ENCODE results near the gene POLR2J2.
"Not testable (repeated sequence)": the region's sequence is repeated elsewhere in the genome, so short reads cannot be mapped to it uniquely, and the experiment has no call there.

Gene POLR2J2

GRCh38 chr7:102671166-102671955 is at the start of gene POLR2J2:
Gene POLR2J2 (minus strand): TSS chr7:102671663. CDS start chr7:102671601, 62 bp downstream.
- DNase-seq = peak in 1 of 3 donors; percentile 72

- peak; percentile 14 to 23 (median 19) for DNase-seq
These were observed 47.0 kb upstream of the POLR2J2 start for GRCh38 chr7:102718491-102718890.

GRCh38 chr7:102715718-102716117 is 44.3 kb upstream of the POLR2J2 start:
- DNase-seq = not testable (repeated sequence)

DNA sequence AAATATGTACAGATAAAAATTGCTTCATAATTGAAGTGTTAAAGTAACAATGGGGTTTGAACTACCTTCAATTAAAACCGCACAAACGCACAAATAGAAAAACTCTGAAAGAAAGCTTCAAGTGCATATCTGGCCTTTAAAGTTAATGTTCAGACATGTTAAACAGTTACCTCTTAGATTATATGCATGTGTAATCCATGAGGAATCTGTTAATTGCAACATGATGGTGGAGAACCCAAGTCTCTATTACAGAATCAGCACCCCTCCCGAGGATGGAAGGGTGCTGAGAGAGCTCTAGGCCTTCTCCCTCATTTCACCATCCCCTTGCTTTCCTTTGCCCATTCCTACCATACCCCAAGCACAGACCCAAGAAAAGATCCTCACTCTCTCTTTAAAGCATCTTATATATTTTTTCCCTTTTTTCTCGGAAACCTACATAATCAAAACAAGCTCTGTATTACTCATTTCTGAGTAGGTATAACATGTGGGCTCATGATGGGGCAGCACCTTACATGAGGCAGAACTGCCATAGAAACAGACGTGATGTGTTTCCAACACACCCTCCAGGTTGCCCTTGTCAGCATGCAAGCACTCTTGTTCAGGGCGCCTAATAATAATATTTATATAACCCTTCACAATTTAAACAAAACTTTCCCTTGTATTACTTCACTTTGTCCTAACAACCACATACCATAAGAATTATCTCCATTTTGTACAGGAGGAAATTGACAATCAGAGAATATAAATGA is 43.5 kb upstream of the POLR2J2 start:
- not testable (repeated sequence) for DNase-seq

DNA sequence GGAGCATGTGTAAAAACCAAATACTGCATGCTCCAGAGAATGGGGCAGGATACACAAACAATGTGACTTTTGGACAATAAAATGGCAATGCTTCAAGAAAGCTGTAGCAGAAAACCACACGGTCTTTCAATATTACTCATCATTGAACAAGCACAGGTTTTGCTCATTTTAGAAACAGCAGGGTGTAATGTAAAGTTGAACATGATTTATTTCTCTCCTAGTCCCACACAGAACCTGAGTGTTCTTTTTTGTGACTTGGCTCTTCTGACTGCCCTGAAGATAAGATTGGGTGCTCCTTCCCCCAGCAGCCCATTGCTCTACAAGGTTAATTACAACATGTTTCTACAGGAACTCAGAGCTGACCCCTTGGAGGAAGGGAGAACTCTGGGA is 42.2 kb upstream of the POLR2J2 start:
- DNase-seq = not testable (repeated sequence)

DNA sequence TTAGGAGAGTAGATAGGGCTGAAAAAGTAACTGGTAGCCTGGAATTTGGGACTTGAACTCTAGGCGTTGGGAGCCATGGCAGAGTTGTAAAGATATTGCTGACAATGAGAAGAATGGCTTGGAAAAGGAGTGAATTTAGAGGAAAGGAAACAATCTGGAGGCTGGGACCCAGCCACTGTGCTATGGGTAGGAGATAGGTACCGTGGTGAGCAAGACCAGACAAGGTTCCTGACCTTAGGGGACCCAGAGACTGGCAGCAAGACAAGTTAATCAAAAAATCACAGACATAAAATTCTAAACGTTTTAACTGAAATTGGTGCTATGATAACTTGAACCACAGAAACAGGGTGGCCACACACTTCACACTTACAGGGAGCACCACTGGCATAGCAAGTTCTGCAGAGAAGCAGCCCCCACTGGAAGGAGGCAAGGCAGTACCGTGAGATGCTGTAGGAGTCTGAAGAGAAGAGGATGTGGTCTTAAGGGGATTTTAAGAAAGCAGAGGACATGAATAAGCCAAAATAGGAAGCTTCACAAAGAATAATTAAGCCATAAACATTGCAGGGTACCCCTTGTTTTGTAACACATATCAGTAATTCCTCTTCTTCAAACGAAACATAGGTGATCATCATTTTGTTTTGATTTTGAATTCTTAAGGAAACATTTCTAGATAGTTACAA is 41.7 kb upstream of the POLR2J2 start:
- peak; percentile 28 to 70 (median 61) for DNase-seq

DNA sequence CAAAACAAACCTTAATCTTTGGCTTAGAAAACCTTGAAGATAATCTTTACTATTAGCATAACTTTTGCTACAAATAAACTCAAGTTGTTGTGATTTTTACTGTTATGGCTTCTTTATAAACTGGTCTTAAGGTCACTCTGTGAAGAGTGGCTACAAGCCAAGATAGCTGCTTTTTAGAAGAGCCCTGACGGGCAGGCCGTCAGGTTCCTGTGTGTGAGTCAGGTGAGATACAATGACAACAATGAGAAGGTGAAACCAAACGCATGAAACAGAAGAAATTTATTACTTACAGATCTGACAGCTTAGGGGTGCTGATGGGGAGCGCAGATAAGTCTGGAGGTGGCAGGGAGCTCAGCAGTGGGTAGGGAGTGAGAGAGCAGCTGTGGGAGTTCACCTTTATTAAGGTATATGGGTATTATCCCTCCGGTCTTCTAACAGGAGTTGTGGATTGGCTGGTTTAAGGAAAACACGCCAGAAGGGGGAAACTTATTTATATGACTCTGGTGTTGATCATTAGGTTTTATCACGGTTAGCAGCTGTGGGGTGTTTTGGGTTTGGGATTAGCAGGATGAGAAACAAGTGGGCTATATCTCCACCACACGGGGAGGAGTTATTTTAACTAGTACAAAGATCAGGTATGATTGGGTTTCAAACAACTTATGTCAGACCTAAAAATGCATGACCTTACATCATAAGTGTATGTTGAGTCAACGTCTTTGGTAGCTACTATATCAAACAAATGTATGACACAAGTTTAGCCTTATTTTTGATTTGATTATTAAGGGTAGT is 27.7 kb upstream of the POLR2J2 start:
- DNase-seq = not testable (repeated sequence)

DNA sequence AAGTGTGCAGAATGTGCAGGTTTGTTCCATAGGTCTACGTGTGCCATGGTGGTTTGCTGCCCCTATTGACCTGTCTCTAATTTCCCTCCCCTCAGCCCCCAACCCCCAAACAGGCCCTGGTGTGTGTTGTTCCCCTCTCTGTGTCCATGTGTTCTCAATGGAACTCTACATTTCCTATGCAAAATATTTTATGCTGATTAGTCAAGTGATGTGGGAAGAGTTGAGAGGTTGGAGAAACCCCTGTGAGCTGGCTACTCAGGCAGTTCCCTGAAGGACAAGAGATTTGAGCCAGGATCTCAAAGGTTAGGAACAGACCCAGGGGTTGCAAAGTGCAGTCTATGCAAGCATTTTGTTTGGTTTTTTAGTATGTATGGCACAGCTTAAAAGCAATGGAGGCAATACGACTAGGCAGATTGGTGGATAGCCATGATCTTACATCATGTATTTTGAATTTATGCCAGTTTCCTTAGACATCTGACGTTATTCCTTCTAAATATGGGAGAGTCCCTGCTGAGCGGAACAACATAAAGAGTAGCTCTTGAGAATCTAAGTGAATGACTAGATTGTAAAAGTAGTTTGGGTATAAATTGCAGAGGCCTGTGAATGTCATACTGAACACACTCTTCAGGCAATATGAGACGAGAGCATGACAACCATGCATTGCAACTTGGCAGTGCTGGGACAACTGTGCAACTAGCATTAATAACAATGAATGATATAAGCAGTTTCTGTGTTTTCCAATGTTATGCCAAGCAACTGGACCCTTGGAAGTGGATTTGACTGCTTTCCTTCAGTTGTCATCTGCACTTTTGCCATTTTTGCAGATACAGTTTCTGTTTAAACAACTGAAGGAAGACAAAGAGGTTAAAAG is 26.4 kb upstream of the POLR2J2 start:
- not testable (repeated sequence) for DNase-seq

GRCh38 chr7:102696009-102696408 is 24.5 kb upstream of the POLR2J2 start:
- DNase-seq = not testable (repeated sequence)

GRCh38 chr7:102695033-102695552 is 23.6 kb upstream of the POLR2J2 start:
- DNase-seq = peak in 1 of 3 donors; percentile 6

DNA sequence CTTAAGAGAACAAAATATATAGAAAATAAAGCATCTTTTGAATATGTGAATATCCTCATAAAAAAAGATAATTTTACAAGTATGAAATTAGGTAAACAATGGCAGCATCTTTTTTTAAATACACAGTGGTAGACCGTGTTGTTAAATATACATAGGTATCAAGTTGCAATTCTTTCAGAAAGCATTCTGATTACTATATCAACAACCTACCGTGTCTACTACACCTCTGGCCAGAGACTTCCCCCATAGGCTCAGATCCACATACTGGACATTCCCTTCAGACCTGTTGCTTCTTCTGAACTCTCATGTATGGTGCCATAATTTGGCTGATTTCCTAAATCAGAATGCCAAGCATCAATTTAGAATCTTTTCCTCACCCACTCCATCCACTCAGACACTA is 22.5 kb upstream of the POLR2J2 start:
- not testable (repeated sequence) for DNase-seq

DNA sequence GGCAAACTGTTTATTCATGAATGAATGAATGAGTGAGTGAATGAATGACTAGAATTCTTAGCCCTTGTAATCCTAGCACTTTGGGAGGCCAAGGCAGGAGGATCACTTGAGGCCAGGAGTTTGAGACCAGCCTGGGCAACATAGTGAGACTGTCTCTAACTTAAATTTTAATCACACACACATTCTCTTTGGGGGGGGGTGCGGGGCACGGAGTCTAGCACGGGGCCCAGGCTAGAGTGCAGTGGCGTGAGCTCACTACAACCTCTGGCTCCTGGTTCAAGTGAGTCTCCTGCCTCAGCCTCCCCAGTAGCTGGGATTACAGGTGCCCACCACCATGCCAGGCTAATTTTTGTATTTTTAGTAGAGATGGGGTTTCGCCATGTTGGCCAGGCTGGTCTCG is 19.1 kb upstream of the POLR2J2 start:
- DNase-seq = not testable (repeated sequence)

DNA sequence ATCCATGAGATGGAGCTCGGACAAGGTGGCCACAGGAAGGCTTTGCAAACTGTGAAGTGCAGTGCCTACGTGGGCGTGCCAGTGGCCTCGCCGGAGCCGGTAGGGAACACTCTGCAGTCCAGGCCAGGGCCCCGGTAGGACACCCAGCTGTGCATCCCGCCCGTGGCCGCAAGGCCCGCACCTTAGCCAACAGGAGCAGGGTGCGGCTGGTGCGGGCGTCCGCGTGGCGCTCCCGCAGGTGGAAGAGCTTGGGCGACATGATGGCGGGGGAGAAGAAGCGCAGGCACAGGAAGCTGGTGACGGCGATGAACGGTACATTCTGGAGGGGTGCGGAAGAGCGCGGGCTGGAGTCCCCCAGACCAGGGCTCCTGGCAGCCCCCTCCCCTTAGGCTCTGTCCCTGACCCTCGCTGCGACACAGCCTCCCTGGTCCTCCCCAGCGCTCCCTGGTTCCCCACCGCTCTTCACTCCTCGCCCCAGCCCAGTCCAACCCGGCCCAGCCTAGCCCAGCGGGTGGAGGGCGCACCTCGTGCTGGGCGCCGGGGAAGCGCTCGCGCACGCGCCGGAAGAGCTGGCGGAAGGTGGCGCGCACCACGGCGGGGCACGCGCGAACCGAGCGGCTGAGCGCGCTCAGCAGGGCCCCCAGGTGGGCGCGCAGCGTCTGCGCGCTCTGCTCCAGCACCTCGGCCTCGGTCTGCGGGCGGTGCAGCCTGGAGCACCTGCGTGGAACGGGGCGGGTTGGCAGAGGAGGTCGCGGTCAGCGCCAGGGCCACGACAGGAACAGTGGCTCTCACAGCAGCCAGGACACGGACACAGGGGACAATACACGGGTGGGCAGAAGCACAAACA is 18.2 kb upstream of the POLR2J2 start:
- not testable (repeated sequence) for DNase-seq

GRCh38 chr7:102688299-102689036 is 17.0 kb upstream of the POLR2J2 start:
- not testable (repeated sequence) for DNase-seq

GRCh38 chr7:102682560-102682959 is 11.1 kb upstream of the POLR2J2 start:
- not testable (repeated sequence) for DNase-seq

DNA sequence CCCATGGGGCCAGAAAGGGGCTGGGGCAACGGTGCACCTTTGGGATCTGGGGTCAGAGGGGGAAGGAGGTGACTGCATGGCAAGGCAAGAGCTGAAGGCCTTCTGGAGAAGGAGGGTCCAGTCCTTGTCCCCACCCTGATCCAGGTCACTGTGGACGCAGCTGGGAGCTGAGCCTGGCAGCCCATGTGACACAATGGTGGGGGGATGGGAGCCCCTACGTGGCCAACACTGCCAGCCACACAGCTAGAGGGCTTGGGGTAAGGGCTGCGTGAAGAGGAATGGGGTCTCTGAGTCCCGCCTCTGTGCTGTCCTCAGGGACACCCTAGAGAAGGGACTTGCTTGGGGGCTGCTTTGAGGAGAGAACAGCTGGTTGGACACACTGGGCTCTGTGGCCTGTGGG is 9.3 kb upstream of the POLR2J2 start:
- not testable (repeated sequence) for DNase-seq

DNA sequence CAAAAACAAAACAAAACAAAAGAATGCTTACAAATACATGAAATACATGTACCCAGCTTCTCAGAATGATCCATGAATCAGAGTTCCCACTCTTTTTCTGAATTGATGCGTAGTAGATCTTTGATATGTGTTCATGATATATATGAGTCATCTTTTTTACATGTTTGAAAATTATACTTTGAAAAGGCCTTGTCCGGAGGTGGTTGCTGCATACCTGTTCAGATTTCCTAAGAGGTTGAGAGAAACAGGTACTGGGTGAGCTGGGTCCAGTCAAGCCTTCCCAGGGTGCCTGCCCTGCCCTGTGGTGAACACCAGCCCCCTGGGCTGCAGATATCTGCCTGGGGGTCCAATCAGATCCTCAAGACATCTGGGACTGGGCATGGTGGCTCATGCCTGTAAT is 4.1 kb upstream of the POLR2J2 start:
- not testable (repeated sequence) for DNase-seq

DNA sequence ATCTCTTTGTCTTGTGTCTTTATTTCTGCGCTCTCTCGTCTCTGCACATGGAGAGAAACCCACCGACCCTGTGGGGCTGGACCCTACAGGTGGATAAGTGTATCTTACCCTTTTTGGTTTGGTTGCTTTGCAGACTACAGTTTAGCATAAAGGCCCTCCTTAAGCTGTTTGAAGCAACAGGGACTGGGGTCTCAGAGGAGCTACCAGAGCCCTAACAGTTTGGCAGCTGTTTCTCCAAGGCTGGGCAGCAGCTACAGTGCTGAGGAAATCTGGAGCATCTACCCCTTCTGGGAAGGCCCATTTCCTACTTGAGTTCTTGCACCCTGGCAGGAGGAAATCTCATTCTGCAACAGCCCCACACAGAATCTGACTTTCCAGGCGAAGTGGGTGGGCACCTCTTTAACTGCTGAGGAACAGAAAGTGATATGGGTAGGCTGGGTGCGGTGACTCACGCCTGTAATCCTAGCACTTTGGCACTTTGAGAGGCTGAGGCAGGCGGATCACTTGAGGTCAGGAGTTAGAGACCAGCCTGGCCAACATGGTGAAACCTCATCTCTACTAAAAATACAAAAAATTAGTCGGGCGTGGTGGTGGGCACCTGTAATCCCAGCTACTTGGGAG is 2.1 kb upstream of the POLR2J2 start:
- not testable (repeated sequence) for DNase-seq

GRCh38 chr7:102671956-102672307 is 469 bp upstream of the POLR2J2 start:
- not testable (repeated sequence) for DNase-seq

All from suppressor macrophage treated with lipopolysaccharide for 1 hour (primary cell).